Activated B cell treated with CpG ODN at 0.5 μM for 24 hours (primary cell): ENCODE measurements around the gene HNRNPA2B1. TPM values are rescaled to one million over a fixed set of nuclear protein-coding genes. Genes with fewer than 3 reads are reported as not detected.

Experiments used
- ATAC-seq: fragments of 200-7000 bp; cut with Tn5 transposase; one replicate; pipeline ENCODE4 v1.10.0; 2021; ENCODE audit warnings: low read depth, mild to moderate bottlenecking, moderate library complexity
- CTCF ChIA-PET: fragments of 350-600 bp; sonication (Branson Sonifier 250); formaldehyde crosslinking; loops from one replicate; lab custom pipeline; 2021; ENCODE audit warnings: antibody characterized with exemption; lab: Charles Lee
- POLR2A ChIA-PET: fragments of 350-600 bp; sonication (Branson Sonifier 250); formaldehyde crosslinking; loops from one replicate; lab custom pipeline; 2021; ENCODE audit warnings: antibody characterized with exemption; lab: Charles Lee
- DNase-seq: peaks from one replicate; pipeline ENCODE4 v3.0.0; 2022
- H3K27ac Mint-ChIP-seq: one replicate; pipeline ENCODE4 v1.8.0; 2020; ENCODE audit warnings: mixed read lengths
- H3K27me3 Mint-ChIP-seq: one replicate; pipeline ENCODE4 v1.8.0; 2021; ENCODE audit warnings: mixed read lengths
- H3K36me3 Mint-ChIP-seq: one replicate; pipeline ENCODE4 v1.8.0; 2021; ENCODE audit warnings: low read depth, mixed read lengths
- H3K4me1 Mint-ChIP-seq: one replicate; pipeline ENCODE4 v1.8.0; 2021; ENCODE audit warnings: mixed read lengths
- H3K4me3 Mint-ChIP-seq: one replicate; pipeline ENCODE4 v1.8.0; 2020; ENCODE audit warnings: mild to moderate bottlenecking, mixed read lengths
- H3K9me3 Mint-ChIP-seq: one replicate; pipeline ENCODE4 v1.8.0; 2020; ENCODE audit warnings: mixed read lengths
- CTCF ChIP-seq: fragments of 200-600 bp; IDR thresholded peaks from one replicate; pipeline ENCODE4 v1.8.0; 2022; ENCODE audit warnings: antibody characterized with exemption, mild to moderate bottlenecking
- intact Hi-C: fragments of 100-400 bp; cut with micrococcal nuclease; formaldehyde crosslinking; loops from one replicate; pipeline ENCODE4 v1.15.1; 2024
- total RNA-seq: library from RNA; stranded (reverse); gene quantifications from 2 replicates; pipeline ENCODE4 v1.2.3, GENCODE V29; 2022

The HNRNPA2B1 gene
- total RNA-seq, 1 donor from 2014 or later: 634 TPM

- Mint-ChIP-seq H3K4me3 (no peak overlapping the region), H3K27ac (no peak overlapping the region), H3K27me3 (peaks cover 12% of the 10 kb centered on the region), H3K4me1 (peaks cover 10% of the 10 kb centered on the region), H3K9me3 (no peaks in the 10 kb centered on the region), H3K36me3 (no peaks in the 10 kb centered on the region)
- intact Hi-C loops: no loop called here
- ChIA-PET POLR2A (no interaction called here), CTCF (no interaction called here)
- no peak for DNase-seq
- no peak for ATAC-seq
- TF ChIP-seq CTCF: no peak
Measured at GRCh38 chr7:26147030-26147429, 53.5 kb downstream of the HNRNPA2B1 start.

- ChIA-PET CTCF (no interaction called here), POLR2A (interaction anchor here (0.7 kb wide), 1 partner anchor 165 kb away, joined by 7 read pairs; no protein-coding TSS in a partner anchor)
- Mint-ChIP-seq H3K27ac (no peak overlapping the region), H3K27me3 (peaks cover 12% of the 10 kb centered on the region), H3K4me3 (no peak overlapping the region), H3K4me1 (no peaks in the 10 kb centered on the region), H3K36me3 (no peaks in the 10 kb centered on the region), H3K9me3 (no peaks in the 10 kb centered on the region)
- DNase-seq: no peak
- no peak for ATAC-seq
- no peak for TF ChIP-seq CTCF
- intact Hi-C loops: no loop called here
Measured at GRCh38 chr7:26145238-26145637, 55.3 kb downstream of the HNRNPA2B1 start.

- POLR2A ChIA-PET: interaction anchor here (1.2 kb wide), 1 partner anchor 10 kb away, joined by 4 read pairs; no protein-coding TSS in a partner anchor
- Mint-ChIP-seq H3K4me1 (no peaks in the 10 kb centered on the region), H3K27ac (no peak overlapping the region), H3K36me3 (no peaks in the 10 kb centered on the region), H3K9me3 (no peaks in the 10 kb centered on the region), H3K27me3 (peaks cover 12% of the 10 kb centered on the region), H3K4me3 (no peak overlapping the region)
- intact Hi-C loops: no loop called here
- CTCF ChIA-PET: no interaction called here
- DNase-seq (no peak), ATAC-seq (no peak)
- TF ChIP-seq CTCF: no peak
Measured at GRCh38 chr7:26144184-26145080, 56.1 kb downstream of the HNRNPA2B1 start.

GRCh38 chr7:26143298-26144048, 57.1 kb downstream of the HNRNPA2B1 start:
- CTCF ChIA-PET: no interaction called here
- no peaks in the 10 kb centered on the region for H3K9me3 Mint-ChIP-seq
- H3K4me3 Mint-ChIP-seq: no peak overlapping the region
- no peak for TF ChIP-seq CTCF
- no peak overlapping the region for H3K27ac Mint-ChIP-seq
- H3K36me3 Mint-ChIP-seq: no peaks in the 10 kb centered on the region
- ATAC-seq: no peak
- no peaks in the 10 kb centered on the region for H3K4me1 Mint-ChIP-seq
- DNase-seq: no peak
- peaks cover 12% of the 10 kb centered on the region for H3K27me3 Mint-ChIP-seq
- POLR2A ChIA-PET: interaction anchor here (1.2 kb wide), 1 partner anchor 10 kb away, joined by 4 read pairs; no protein-coding TSS in a partner anchor
- intact Hi-C loops: no loop called here

GRCh38 chr7:26141077-26141476, 59.5 kb downstream of the HNRNPA2B1 start:
- Mint-ChIP-seq H3K9me3 (no peaks in the 10 kb centered on the region), H3K4me3 (no peak overlapping the region), H3K27me3 (peaks cover 11% of the 10 kb centered on the region), H3K4me1 (no peaks in the 10 kb centered on the region), H3K36me3 (no peaks in the 10 kb centered on the region), H3K27ac (no peak overlapping the region)
- intact Hi-C loops: no loop called here
- CTCF ChIA-PET: no interaction called here
- no peak for TF ChIP-seq CTCF
- no peak for DNase-seq
- POLR2A ChIA-PET: no interaction called here
- ATAC-seq: no peak
